ENCODE results near the gene BCKDHA.
A peak's percentile ranks its signal among the peaks of the same experiment; 100 is the strongest.
"Not testable (repeated sequence)": the region's sequence is repeated elsewhere in the genome, so short reads cannot be mapped to it uniquely, and the experiment has no call there.

BCKDHA gene

GRCh38 chr19:41405776-41406175 is 8.2 kb downstream of the BCKDHA start:
- no peak for DNase-seq (ENCODE audit: extremely low spot score)
- no peak for TF ChIP-seq CTCF (IDR thresholded peaks at IDR 0.05; ENCODE audit: control extremely low read depth, extremely low read depth, low read depth, missing control alignments)
- ChIA-PET CTCF (interaction anchor here (1.0 to 1.3 kb wide), 2 partner anchors 12 to 26 kb away, joined by 3 read pairs; no protein-coding TSS in a partner anchor), POLR2A (no interaction called here)

- no peak for DNase-seq (ENCODE audit: extremely low spot score)
- POLR2A ChIA-PET: interaction anchor here (0.7 kb wide), 1 partner anchor 1777 kb away, joined by 4 read pairs; no protein-coding TSS in a partner anchor
- no peak for TF ChIP-seq CTCF (IDR thresholded peaks at IDR 0.05; ENCODE audit: control extremely low read depth, extremely low read depth, low read depth, missing control alignments)
- CTCF ChIA-PET: interaction anchor here (1.3 kb wide), 1 partner anchor 11 kb away, joined by 3 read pairs; no protein-coding TSS in a partner anchor
Observed at GRCh38 chr19:41407271-41407670, 9.7 kb downstream of the BCKDHA start.

GRCh38 chr19:41408256-41408655 is 10.6 kb downstream of the BCKDHA start:
- peak; percentile 25 for TF ChIP-seq CTCF (IDR thresholded peaks at IDR 0.05; ENCODE audit: control extremely low read depth, extremely low read depth, low read depth, missing control alignments)
- ChIA-PET CTCF (interaction anchor here (1.2 to 2.8 kb wide), 3 partner anchors 10 to 32 kb away, joined by 4 to 8 read pairs (median 4); partner anchors contain the start of gene DMAC2), POLR2A (interaction anchor here (0.6 to 1.1 kb wide), 2 partner anchors 13 to 79 kb away, joined by 3 to 4 read pairs; no protein-coding TSS in a partner anchor)
- DNase-seq (ENCODE audit: extremely low spot score): no peak

GRCh38 chr19:41408846-41409245 is 11.2 kb downstream of the BCKDHA start:
- ChIA-PET POLR2A (interaction anchor here (1.1 kb wide), 1 partner anchor 12 kb away, joined by 3 read pairs; no protein-coding TSS in a partner anchor), CTCF (interaction anchor here (1.2 to 2.8 kb wide), 3 partner anchors 10 to 31 kb away, joined by 4 to 8 read pairs (median 4); partner anchors contain the start of gene DMAC2)
- not testable (repeated sequence) for DNase-seq (ENCODE audit: extremely low spot score)

GRCh38 chr19:41409288-41409687 is 11.7 kb downstream of the BCKDHA start:
- CTCF ChIA-PET: interaction anchor here (2.8 kb wide), 1 partner anchor 9 kb away, joined by 8 read pairs; no protein-coding TSS in a partner anchor

GRCh38 chr19:41410336-41411054 is 12.9 kb downstream of the BCKDHA start:
- TF ChIP-seq CTCF (IDR thresholded peaks at IDR 0.05; ENCODE audit: control extremely low read depth, extremely low read depth, low read depth, missing control alignments): no peak
- CTCF ChIA-PET: interaction anchor here (0.8 to 2.8 kb wide), 3 partner anchors 8 to 160 kb away, joined by 3 to 8 read pairs (median 3); no protein-coding TSS in a partner anchor
- DNase-seq (ENCODE audit: extremely low spot score): no peak
- POLR2A ChIA-PET: interaction anchor here (0.7 to 0.8 kb wide), 2 partner anchors 159 to 167 kb away, joined by 5 to 7 read pairs; no protein-coding TSS in a partner anchor

More at GRCh38 chr19:41409288-41409687, 11.7 kb downstream of the BCKDHA start:
- no peak for DNase-seq (ENCODE audit: extremely low spot score)
- no peak for TF ChIP-seq CTCF (IDR thresholded peaks at IDR 0.05; ENCODE audit: control extremely low read depth, extremely low read depth, low read depth, missing control alignments)
- POLR2A ChIA-PET: interaction anchor here (0.6 to 1.1 kb wide), 3 partner anchors 12 to 168 kb away, joined by 3 to 7 read pairs (median 4); no protein-coding TSS in a partner anchor
